ENCODE results near the gene GAMT.

DNA sequence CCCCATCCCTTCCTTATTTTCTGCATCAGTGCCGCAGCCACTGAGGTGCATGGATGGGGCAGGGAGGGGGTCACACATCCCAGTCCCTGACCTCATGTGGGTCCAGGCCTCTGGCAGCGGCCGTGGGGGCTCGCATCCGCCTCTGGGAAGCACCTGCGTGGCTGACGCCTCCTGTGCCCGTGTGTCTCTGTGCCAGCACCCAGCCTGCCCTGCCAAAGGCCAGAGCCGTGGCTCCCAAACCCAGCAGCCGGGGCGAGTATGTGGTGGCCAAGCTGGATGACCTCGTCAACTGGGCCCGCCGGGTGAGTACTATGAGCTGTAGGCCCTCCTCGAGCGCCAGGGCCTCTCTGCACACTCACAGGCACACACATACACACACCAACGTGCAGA is 12.7 kb downstream of the GAMT start:
- no peak for TF ChIP-seq TAF1 (IDR thresholded peaks at IDR 0.05; ENCODE audit: borderline replicate concordance, low read depth, low read length)
- no peak for TF ChIP-seq POLR2A (IDR thresholded peaks at IDR 0.05; ENCODE audit: low read depth, low read length)
